ENCODE measurements around the gene CEP170B. TPM values are rescaled to one million over a fixed set of nuclear protein-coding genes. Genes with fewer than 3 reads are reported as not detected.

CEP170B gene
- total and polyA plus RNA-seq, 2 donors (not counting 1 experiment from before 2014, with no cell fraction given), result 4.0 to 13.9 TPM

- Histone ChIP-seq H3K27ac (ENCODE audit: insufficient read depth, low read length) (no peak overlapping the region), H4K20me1 (ENCODE audit: control insufficient read depth, extremely low read depth, insufficient read depth, low read length) (no peaks in the 10 kb centered on the region), H3K9me3 (ENCODE audit: control insufficient read depth, insufficient read depth, low read depth, low read length) (no peaks in the 10 kb centered on the region), H3K4me3 (replicated peaks in 1 of 4; ENCODE audit: control extremely low read depth in 1 of 4, insufficient read depth in 1 of 4, low read depth in 3 of 4, low read length in 4 of 4) (no peak overlapping the region), H3K4me2 (ENCODE audit: extremely low read depth, insufficient read depth, low read length) (no peak overlapping the region), H3K4me1 (ENCODE audit: control insufficient read depth, extremely low read depth, insufficient read depth, low read length) (no peaks in the 10 kb centered on the region), H3K9ac (ENCODE audit: insufficient read depth, low read length) (no peak overlapping the region), H3K27me3 (ENCODE audit: control insufficient read depth, insufficient read depth, low read length) (peaks cover 17% of the 10 kb centered on the region), H3K36me3 (ENCODE audit: control insufficient read depth, insufficient read depth, low read length) (no peaks in the 10 kb centered on the region), H3K79me2 (ENCODE audit: control insufficient read depth, insufficient read depth, low read length) (no peaks in the 10 kb centered on the region), H2AFZ (ENCODE audit: low read length) (no peak overlapping the region)
- no peak for DNase-seq (ENCODE audit: low read depth in 2 of 2)
- TF ChIP-seq CTCF (conservative IDR thresholded peaks at IDR 0.05 in 1 of 2, IDR thresholded peaks at IDR 0.05 in 1 of 2; ENCODE audit: low read depth in 1 of 2, low read length in 2 of 2) (no peak), EZH2 (IDR thresholded peaks at IDR 0.05; ENCODE audit: low read length, missing control alignments) (no peak)
These were observed 5.2 kb upstream of the CEP170B start for GRCh38 chr14:104859900-104860299.

DNA sequence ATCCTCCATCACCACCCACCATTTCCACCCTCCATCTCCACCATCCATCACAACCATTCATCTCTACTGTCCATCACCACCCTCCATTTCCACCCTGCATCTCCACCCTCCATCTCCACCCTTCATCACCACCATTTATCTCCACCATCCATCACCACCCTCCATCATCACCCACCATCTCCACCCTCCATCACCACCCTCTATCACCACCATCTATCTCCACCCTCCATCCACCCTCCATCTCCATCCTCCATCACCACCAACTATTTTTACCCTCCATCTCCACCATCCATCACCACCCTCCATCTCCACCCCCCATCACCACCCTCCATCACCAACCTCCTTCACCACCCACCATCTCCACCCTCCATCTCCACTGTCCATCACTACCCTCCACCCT, 4.7 kb upstream of the CEP170B start:
- Histone ChIP-seq H3K9me3 (ENCODE audit: control insufficient read depth, insufficient read depth, low read depth, low read length) (no peaks in the 10 kb centered on the region), H4K20me1 (ENCODE audit: control insufficient read depth, extremely low read depth, insufficient read depth, low read length) (no peaks in the 10 kb centered on the region), H3K27me3 (ENCODE audit: control insufficient read depth, insufficient read depth, low read length) (peaks cover 17% of the 10 kb centered on the region), H3K27ac (ENCODE audit: insufficient read depth, low read length) (no peak overlapping the region), H3K36me3 (ENCODE audit: control insufficient read depth, insufficient read depth, low read length) (no peaks in the 10 kb centered on the region), H2AFZ (ENCODE audit: low read length) (no peak overlapping the region), H3K79me2 (ENCODE audit: control insufficient read depth, insufficient read depth, low read length) (no peaks in the 10 kb centered on the region), H3K9ac (ENCODE audit: insufficient read depth, low read length) (no peak overlapping the region), H3K4me2 (ENCODE audit: extremely low read depth, insufficient read depth, low read length) (no peak overlapping the region), H3K4me3 (replicated peaks in 1 of 4; ENCODE audit: control extremely low read depth in 1 of 4, insufficient read depth in 1 of 4, low read depth in 3 of 4, low read length in 4 of 4) (no peak overlapping the region), H3K4me1 (ENCODE audit: control insufficient read depth, extremely low read depth, insufficient read depth, low read length) (no peaks in the 10 kb centered on the region)
- no peak for DNase-seq (ENCODE audit: low read depth in 2 of 2)
- TF ChIP-seq CTCF (conservative IDR thresholded peaks at IDR 0.05 in 1 of 2, IDR thresholded peaks at IDR 0.05 in 1 of 2; ENCODE audit: low read depth in 1 of 2, low read length in 2 of 2) (no peak), EZH2 (IDR thresholded peaks at IDR 0.05; ENCODE audit: low read length, missing control alignments) (no peak)

DNA sequence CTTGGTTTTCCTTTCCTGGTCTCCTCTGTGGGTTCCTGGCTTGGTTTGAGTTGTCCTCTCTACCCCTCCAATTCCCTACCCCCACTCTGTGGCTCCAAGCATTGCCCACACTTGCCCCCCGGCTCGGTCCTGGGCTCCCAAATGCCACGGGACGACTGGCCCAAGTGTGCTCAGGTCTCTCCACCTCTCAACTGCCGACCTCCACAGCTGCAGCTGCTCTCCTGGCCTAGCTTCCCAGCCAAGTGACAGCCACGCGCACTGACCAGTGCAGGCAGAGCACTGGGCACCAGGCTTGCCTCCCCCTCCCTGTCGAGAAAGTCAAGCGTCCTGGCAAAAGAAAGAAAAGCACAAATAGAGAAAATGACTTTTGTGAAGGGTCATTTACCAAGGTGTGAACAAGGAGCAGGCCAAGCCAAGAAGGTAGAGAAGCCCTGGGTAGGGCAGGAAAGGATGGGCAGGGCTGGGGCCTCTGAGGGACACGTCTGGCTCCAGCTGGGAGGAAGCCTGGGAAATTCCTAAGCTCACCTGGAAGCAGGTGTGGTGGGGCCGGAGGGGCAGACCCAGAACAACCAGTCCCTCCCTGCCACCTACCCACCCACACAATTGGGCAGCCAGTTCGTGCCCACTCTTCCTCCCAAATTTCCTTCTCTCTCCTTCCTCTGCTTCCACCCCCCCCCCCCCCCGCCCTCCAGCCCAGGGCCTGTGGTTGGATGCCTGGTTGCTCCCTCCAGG, 1.8 kb upstream of the CEP170B start:
- no peak overlapping the region for H3K4me2 ChIP-seq (ENCODE audit: extremely low read depth, insufficient read depth, low read length)
- no peaks in the 10 kb centered on the region for H3K9me3 ChIP-seq (ENCODE audit: control insufficient read depth, insufficient read depth, low read depth, low read length)
- peaks cover 23% of the 10 kb centered on the region for H3K79me2 ChIP-seq (ENCODE audit: control insufficient read depth, insufficient read depth, low read length)
- DNase-seq (ENCODE audit: low read depth in 2 of 2), result no peak
- peaks cover 17% of the 10 kb centered on the region for H3K27me3 ChIP-seq (ENCODE audit: control insufficient read depth, insufficient read depth, low read length)
- TF ChIP-seq CTCF (conservative IDR thresholded peaks at IDR 0.05 in 1 of 2, IDR thresholded peaks at IDR 0.05 in 1 of 2; ENCODE audit: low read depth in 1 of 2, low read length in 2 of 2) (no peak), EZH2 (IDR thresholded peaks at IDR 0.05; ENCODE audit: low read length, missing control alignments) (no peak)
- no peak overlapping the region for H3K4me3 ChIP-seq (replicated peaks in 1 of 4; ENCODE audit: control extremely low read depth in 1 of 4, insufficient read depth in 1 of 4, low read depth in 3 of 4, low read length in 4 of 4)
- no peaks in the 10 kb centered on the region for H3K36me3 ChIP-seq (ENCODE audit: control insufficient read depth, insufficient read depth, low read length)
- peaks cover 4% of the 10 kb centered on the region for H3K4me1 ChIP-seq (ENCODE audit: control insufficient read depth, extremely low read depth, insufficient read depth, low read length)
- no peak overlapping the region for H2AFZ ChIP-seq (ENCODE audit: low read length)
- no peaks in the 10 kb centered on the region for H4K20me1 ChIP-seq (ENCODE audit: control insufficient read depth, extremely low read depth, insufficient read depth, low read length)
- no peak overlapping the region for H3K9ac ChIP-seq (ENCODE audit: insufficient read depth, low read length)
- no peak overlapping the region for H3K27ac ChIP-seq (ENCODE audit: insufficient read depth, low read length)

Measured in fibroblast of lung (primary cell).